Dendritic cell treated with granulocyte-macrophage colony-stimulating factor and Interleukin-4, amounts not matched to agents 40 ng/mL and 50 ng/mL, for 4 days (primary cell): Measurements from ENCODE around the gene CLSTN2.

Experiments used
- H3K27ac Mint-ChIP-seq: one replicate; pipeline ENCODE4 v1.8.0; 2022; ENCODE audit warnings: mild to moderate bottlenecking, mixed read lengths
- H3K27me3 Mint-ChIP-seq: one replicate; pipeline ENCODE4 v1.8.0; 2022; ENCODE audit warnings: mild to moderate bottlenecking, mixed read lengths
- H3K36me3 Mint-ChIP-seq: one replicate; pipeline ENCODE4 v1.8.0; 2022; ENCODE audit warnings: low read depth, mixed read lengths
- H3K4me1 Mint-ChIP-seq: one replicate; pipeline ENCODE4 v1.8.0; 2022; ENCODE audit warnings: low read depth, mixed read lengths
- H3K4me3 Mint-ChIP-seq: one replicate; pipeline ENCODE4 v1.8.0; 2022; ENCODE audit warnings: mild to moderate bottlenecking, moderate library complexity, mixed read lengths
- H3K9me3 Mint-ChIP-seq: one replicate; pipeline ENCODE4 v1.8.0; 2022; ENCODE audit warnings: mixed read lengths
- intact Hi-C: fragments of 100-400 bp; cut with micrococcal nuclease; formaldehyde crosslinking; loops from one replicate; pipeline ENCODE4 v1.15.0; 2022

CLSTN2 gene

GRCh38 chr3:140376136-140376889, 441.3 kb downstream of the CLSTN2 start:
- intact Hi-C loops: no loop called here
- H3K27ac Mint-ChIP-seq: no peak overlapping the region
- H3K36me3 Mint-ChIP-seq: no peaks in the 10 kb centered on the region
- no peaks in the 10 kb centered on the region for H3K4me1 Mint-ChIP-seq
- H3K9me3 Mint-ChIP-seq: no peaks in the 10 kb centered on the region
- no peak overlapping the region for H3K4me3 Mint-ChIP-seq
- H3K27me3 Mint-ChIP-seq: no peaks in the 10 kb centered on the region

DNA sequence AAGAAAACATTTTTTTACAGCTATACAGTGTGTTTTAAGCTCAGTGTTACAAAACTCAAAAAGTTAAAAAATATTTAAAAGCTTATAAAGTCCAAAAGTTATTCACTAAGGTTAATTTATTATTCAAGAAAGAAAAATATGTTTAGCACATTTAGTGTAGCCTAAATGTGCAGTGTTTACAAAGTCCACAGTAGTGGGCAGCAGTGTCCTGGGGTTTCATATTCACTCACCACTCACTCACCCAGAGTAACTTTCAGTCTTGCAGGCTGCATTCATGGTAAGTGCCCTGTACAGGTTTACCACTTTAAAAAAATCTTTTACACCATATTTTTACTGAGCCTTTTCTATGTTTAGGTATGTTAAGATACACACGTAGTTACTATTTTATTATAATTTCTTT, 442.7 kb downstream of the CLSTN2 start:
- H3K4me3 Mint-ChIP-seq: no peak overlapping the region
- no peaks in the 10 kb centered on the region for H3K9me3 Mint-ChIP-seq
- H3K27ac Mint-ChIP-seq: no peak overlapping the region
- no peaks in the 10 kb centered on the region for H3K36me3 Mint-ChIP-seq
- no peaks in the 10 kb centered on the region for H3K4me1 Mint-ChIP-seq
- intact Hi-C loops: no loop called here
- no peaks in the 10 kb centered on the region for H3K27me3 Mint-ChIP-seq

- intact Hi-C loops: no loop called here
- H3K27me3 Mint-ChIP-seq: no peaks in the 10 kb centered on the region
- H3K4me1 Mint-ChIP-seq: no peaks in the 10 kb centered on the region
- no peak overlapping the region for H3K4me3 Mint-ChIP-seq
- no peaks in the 10 kb centered on the region for H3K36me3 Mint-ChIP-seq
- H3K9me3 Mint-ChIP-seq: no peaks in the 10 kb centered on the region
- H3K27ac Mint-ChIP-seq: no peak overlapping the region
Measured at GRCh38 chr3:140378571-140379340, 443.8 kb downstream of the CLSTN2 start.

DNA sequence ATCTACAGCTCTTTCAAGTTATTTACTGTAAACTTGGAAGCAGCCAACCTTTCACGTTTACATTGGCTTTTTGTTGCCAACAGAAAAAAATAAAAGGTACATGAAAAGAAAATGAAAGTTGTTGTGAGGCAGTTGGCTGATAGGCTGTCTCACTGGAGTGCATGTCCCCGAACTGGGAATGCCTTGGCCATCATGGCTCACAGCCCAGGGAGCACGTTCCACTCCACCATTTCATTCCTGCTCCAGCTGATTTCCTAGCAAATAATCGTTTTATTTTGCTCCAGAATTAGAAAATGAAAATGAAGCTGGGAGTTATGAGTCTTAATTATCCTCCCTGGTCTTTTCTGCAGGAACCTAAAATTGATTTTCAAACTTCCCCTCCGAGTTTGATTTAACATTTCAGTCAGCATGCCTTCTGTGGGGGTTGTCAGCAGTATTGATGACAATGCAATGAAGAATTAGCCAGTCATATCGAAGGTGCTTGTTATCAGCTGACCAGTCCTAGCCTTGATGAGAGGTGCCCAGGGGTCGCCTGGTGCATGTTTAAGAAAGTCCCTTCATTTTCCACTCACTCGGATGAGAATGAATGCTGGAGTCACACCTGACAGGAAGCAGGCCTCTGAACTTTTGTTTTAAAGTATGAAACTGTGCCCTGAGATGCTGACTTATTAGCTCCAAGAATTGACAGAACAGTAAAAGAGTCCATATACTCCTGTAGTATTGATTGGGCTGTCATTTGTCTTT, 449.2 kb downstream of the CLSTN2 start:
- Mint-ChIP-seq H3K4me1 (no peaks in the 10 kb centered on the region), H3K9me3 (no peaks in the 10 kb centered on the region), H3K27ac (no peak overlapping the region), H3K36me3 (no peaks in the 10 kb centered on the region), H3K4me3 (no peak overlapping the region), H3K27me3 (no peaks in the 10 kb centered on the region)
- intact Hi-C loops: no loop called here

DNA sequence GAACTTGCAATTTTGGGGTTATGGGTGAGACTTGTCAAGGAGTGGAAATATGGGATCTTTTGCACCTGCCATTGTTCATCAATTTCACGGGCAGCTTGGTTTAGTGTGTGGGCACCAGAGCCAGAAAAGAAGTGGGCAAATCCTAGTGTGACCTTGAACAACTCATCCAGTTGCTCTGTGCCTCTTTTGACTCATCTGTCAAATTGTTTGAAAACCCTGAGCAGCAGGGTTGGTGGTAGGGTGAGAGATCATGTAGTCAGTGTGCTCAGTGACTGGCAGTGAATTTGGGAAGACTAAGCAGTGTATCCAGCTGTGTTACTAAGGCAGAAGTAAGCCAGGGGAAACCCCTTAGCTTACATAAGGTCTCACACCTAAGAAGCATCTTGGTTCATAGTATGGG, 449.9 kb downstream of the CLSTN2 start:
- intact Hi-C loops: no loop called here
- Mint-ChIP-seq H3K9me3 (no peaks in the 10 kb centered on the region), H3K4me3 (no peak overlapping the region), H3K27me3 (no peaks in the 10 kb centered on the region), H3K4me1 (no peaks in the 10 kb centered on the region), H3K36me3 (no peaks in the 10 kb centered on the region), H3K27ac (no peak overlapping the region)

GRCh38 chr3:140386357-140387100, 451.5 kb downstream of the CLSTN2 start:
- Mint-ChIP-seq H3K27ac (no peak overlapping the region), H3K4me3 (no peak overlapping the region), H3K36me3 (no peaks in the 10 kb centered on the region), H3K9me3 (no peaks in the 10 kb centered on the region), H3K4me1 (no peaks in the 10 kb centered on the region), H3K27me3 (no peaks in the 10 kb centered on the region)
- intact Hi-C loops: no loop called here

- no peaks in the 10 kb centered on the region for H3K36me3 Mint-ChIP-seq
- intact Hi-C loops: no loop called here
- no peaks in the 10 kb centered on the region for H3K27me3 Mint-ChIP-seq
- H3K27ac Mint-ChIP-seq: no peak overlapping the region
- H3K4me1 Mint-ChIP-seq: no peaks in the 10 kb centered on the region
- H3K9me3 Mint-ChIP-seq: no peaks in the 10 kb centered on the region
- H3K4me3 Mint-ChIP-seq: no peak overlapping the region
Measured at GRCh38 chr3:140387244-140387643, 452.3 kb downstream of the CLSTN2 start.

DNA sequence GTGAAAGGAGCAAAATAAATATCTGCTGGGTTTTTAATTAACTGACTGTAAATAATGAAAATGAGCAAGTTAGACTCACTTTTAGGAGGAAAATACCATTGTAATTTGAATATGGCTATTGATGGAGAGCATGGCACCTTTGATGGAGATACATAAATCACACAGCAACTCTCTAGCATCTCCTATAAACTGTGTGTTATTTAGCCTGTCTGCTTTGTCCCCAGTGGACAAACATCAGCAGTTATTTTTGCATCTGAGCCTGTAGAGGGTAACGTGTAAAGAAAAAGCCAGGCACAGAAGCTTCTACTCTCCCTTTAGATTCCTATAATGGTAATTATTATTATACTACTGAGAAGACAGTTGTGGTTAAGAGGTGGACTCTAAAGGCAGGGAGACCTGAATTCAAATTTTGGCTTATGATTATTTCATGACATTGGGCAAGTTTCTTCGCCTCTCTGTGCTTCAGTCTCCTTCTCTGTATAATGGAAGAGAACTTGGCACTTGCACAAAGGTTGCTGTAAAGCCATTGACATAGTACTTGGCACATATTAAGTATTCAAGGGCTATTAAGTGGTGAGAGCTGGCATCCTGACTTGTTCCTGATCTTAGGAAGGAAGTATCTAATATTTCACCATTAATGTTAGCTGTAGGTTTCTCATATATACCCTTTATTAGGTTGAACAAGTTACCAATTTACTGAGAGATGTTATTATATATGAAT, 453.4 kb downstream of the CLSTN2 start:
- Mint-ChIP-seq H3K9me3 (no peaks in the 10 kb centered on the region), H3K27me3 (no peaks in the 10 kb centered on the region), H3K36me3 (no peaks in the 10 kb centered on the region), H3K27ac (no peak overlapping the region), H3K4me3 (no peak overlapping the region), H3K4me1 (no peaks in the 10 kb centered on the region)
- intact Hi-C loops: no loop called here

DNA sequence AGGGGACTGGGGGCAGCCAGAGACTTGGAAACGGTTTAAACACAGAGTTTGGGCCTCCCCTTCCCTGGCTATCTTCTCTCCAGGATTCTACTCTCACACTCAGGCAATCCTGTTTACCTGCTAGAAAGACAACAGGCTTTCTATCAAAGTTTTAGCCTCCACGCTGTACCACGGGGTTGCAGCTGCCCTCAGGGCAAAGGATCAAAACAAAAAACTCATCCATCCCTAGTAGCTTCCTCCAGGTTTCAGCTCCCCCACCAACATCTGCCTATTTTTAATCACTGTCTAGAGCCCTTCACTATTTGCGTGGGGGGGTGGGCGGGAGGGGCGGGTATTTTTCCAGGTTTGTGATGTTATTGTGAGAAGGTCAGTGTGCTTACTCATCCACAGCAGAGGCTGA, 456.1 kb downstream of the CLSTN2 start:
- Mint-ChIP-seq H3K4me3 (no peak overlapping the region), H3K27ac (no peak overlapping the region), H3K36me3 (no peaks in the 10 kb centered on the region), H3K9me3 (no peaks in the 10 kb centered on the region), H3K27me3 (no peaks in the 10 kb centered on the region), H3K4me1 (no peaks in the 10 kb centered on the region)
- intact Hi-C loops: no loop called here

DNA sequence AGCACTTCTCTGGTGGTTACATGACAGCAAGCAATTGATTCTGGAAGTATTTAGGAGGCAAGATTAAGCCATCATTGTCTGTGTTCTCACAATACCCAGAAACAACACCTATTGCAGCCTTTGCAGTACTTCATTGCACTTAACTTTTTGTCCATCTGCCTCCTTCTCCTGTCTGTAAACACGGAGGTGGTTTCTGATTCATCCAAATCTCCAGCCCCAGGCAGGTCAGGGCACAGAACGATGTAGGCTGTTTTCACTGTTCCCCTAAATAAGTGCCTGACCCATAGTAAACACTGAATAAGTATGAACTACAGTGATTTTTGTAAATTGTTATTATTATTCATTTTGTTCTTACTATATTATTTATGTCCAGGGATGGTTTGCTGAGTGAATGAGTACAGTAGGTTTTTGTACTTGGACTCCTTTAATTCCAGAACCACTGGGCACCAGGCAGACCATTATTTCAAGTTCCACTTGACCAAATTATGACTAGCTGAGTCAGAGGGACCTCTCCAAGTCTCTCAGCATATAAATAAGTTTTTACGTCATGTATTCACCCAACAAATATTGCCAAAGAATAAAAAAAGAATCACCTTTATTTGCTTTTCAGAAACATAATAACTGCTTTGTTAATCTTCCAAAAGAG, 459.6 kb downstream of the CLSTN2 start:
- peaks cover under 1% of the 10 kb centered on the region for H3K4me1 Mint-ChIP-seq
- no peaks in the 10 kb centered on the region for H3K27me3 Mint-ChIP-seq
- no peak overlapping the region for H3K4me3 Mint-ChIP-seq
- no peak overlapping the region for H3K27ac Mint-ChIP-seq
- intact Hi-C loops: no loop called here
- no peaks in the 10 kb centered on the region for H3K9me3 Mint-ChIP-seq
- no peaks in the 10 kb centered on the region for H3K36me3 Mint-ChIP-seq

DNA sequence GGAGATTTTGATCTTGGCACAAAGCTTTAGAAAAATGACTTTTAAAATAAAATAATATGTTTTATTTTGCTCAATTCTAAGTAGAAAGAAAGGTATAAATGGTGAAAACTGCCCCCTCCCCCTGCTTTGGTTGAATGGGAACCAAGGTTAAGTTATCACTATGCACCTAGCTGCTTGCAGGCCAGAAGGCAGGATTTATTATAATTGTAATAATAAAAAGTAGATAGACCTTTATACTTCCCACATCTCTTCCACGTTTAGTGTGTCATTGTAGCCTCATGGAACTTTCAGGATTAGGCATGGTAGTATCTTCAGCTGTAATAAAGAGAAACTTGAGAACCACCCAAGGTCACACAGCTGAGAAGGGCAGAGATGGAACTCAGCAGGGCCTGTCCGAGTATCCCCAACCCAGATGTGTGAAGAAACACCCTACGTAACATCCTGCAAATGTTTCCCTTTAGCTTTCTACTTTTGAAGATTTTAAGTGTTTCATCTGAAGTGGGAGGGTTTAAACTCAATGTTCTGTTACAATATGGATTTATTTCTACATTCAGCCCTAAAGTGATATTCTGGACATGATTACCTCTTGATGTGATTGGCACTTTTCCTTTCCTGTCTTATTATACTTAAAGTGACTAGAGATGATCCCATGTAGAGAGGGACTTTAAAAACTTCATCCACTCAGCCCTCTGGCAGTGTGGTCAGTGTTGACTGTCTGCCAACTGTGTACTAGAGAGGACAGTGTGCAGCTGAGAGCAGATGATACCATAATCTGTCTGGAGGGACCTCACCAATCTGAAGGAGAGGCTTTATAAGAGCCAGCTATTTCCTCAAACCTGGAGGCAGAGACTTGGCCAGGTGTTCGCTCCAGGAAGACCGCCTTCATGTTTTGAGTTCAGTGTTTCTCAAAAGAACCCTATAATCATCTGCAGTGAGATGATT, 460.4 kb downstream of the CLSTN2 start:
- Mint-ChIP-seq H3K36me3 (no peaks in the 10 kb centered on the region), H3K9me3 (no peaks in the 10 kb centered on the region), H3K4me1 (peaks cover 5% of the 10 kb centered on the region), H3K27ac (no peak overlapping the region), H3K27me3 (no peaks in the 10 kb centered on the region), H3K4me3 (no peak overlapping the region)
- intact Hi-C loops: no loop called here

DNA sequence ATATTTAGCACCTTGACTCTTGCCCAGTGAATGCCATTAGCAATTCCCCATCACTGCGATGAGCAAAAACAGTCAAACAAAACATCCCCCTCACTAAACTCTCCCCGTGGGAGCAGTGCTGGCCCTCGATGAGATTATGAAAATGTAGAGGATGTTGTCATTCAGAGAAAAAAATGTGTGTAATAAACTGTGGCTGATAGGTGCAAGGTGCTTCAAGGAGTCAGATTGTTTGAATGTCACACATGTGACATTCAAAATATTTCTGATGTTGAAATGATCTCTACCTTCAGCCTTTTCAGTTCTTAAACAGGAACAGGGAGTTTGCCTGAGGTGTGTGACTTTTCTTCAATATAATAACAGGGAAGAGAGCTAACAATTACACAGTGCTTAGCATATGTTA, 461.1 kb downstream of the CLSTN2 start:
- no peaks in the 10 kb centered on the region for H3K9me3 Mint-ChIP-seq
- H3K4me1 Mint-ChIP-seq: peaks cover 5% of the 10 kb centered on the region
- no peaks in the 10 kb centered on the region for H3K36me3 Mint-ChIP-seq
- intact Hi-C loops: no loop called here
- no peak overlapping the region for H3K27ac Mint-ChIP-seq
- H3K27me3 Mint-ChIP-seq: no peaks in the 10 kb centered on the region
- H3K4me3 Mint-ChIP-seq: no peak overlapping the region
